Osteocyte (in vitro differentiated cells): ENCODE results near the gene XPOT. TPM values are rescaled to one million over a fixed set of nuclear protein-coding genes. Genes with fewer than 3 reads are reported as not detected.

Experiments used
- DNase-seq: peaks from one replicate; pipeline ENCODE4 v3.0.0; 2021; ENCODE audit warnings: mixed read lengths; ENCODE audit not compliant: unreplicated experiment; ENCODE audit errors: extremely low spot score
- H3K27ac Mint-ChIP-seq: one replicate; pipeline ENCODE4 v1.8.0; 2021; ENCODE audit warnings: mild to moderate bottlenecking, mixed read lengths; ENCODE audit not compliant: unreplicated experiment
- H3K27me3 Mint-ChIP-seq: one replicate; pipeline ENCODE4 v1.8.0; 2021; ENCODE audit warnings: mixed read lengths; ENCODE audit not compliant: unreplicated experiment
- H3K36me3 Mint-ChIP-seq: one replicate; pipeline ENCODE4 v1.8.0; 2021; ENCODE audit warnings: mixed read lengths; ENCODE audit not compliant: unreplicated experiment
- H3K4me1 Mint-ChIP-seq: one replicate; pipeline ENCODE4 v1.8.0; 2021; ENCODE audit warnings: mixed read lengths; ENCODE audit not compliant: unreplicated experiment
- H3K4me3 Mint-ChIP-seq: one replicate; pipeline ENCODE4 v1.8.0; 2021; ENCODE audit warnings: mild to moderate bottlenecking, moderate library complexity, mixed read lengths; ENCODE audit not compliant: unreplicated experiment
- H3K9me3 Mint-ChIP-seq: one replicate; pipeline ENCODE4 v1.8.0; 2021; ENCODE audit warnings: mixed read lengths; ENCODE audit not compliant: unreplicated experiment
- total RNA-seq: library from RNA; stranded (reverse); gene quantifications from 2 replicates; pipeline ENCODE4 v1.2.1, GENCODE V29; 2021
- TF ChIP-seq, protein P1 (sequence below): fragments of 200-600 bp; sonication (generic); IDR thresholded peaks from 2 replicates; pipeline ENCODE4 v1.5.0; 2021; ENCODE audit warnings: antibody characterized with exemption, mild to moderate bottlenecking, moderate library complexity

Gene XPOT
- total RNA-seq, 1 donor from 2014 or later, result 171 TPM

DNA sequence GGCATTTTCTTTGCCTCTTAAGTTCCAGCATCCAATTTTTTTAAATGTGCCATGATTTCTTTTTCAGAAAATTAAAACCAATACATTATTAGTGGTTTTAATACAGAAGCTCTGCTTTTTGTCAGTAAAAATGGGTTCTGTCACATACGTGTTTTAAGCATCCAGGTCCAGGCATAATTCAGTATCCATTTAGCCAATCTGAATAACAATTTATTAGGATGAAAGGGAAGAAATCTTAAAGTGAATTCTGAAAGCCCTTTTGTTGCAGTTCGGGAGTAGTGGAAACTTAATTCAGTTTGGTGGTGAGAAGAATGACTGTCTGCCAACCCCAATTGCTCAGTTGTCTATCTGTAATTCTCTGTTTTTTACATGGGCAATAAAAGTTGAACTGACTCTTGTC lies 7.2 kb downstream of the XPOT start:
- H3K36me3 Mint-ChIP-seq, result peaks cover 53% of the 10 kb centered on the region
- no peaks in the 10 kb centered on the region for H3K27me3 Mint-ChIP-seq
- H3K4me3 Mint-ChIP-seq, result no peak overlapping the region
- H3K4me1 Mint-ChIP-seq, result peaks cover 28% of the 10 kb centered on the region
- TF ChIP-seq, protein P1, sequence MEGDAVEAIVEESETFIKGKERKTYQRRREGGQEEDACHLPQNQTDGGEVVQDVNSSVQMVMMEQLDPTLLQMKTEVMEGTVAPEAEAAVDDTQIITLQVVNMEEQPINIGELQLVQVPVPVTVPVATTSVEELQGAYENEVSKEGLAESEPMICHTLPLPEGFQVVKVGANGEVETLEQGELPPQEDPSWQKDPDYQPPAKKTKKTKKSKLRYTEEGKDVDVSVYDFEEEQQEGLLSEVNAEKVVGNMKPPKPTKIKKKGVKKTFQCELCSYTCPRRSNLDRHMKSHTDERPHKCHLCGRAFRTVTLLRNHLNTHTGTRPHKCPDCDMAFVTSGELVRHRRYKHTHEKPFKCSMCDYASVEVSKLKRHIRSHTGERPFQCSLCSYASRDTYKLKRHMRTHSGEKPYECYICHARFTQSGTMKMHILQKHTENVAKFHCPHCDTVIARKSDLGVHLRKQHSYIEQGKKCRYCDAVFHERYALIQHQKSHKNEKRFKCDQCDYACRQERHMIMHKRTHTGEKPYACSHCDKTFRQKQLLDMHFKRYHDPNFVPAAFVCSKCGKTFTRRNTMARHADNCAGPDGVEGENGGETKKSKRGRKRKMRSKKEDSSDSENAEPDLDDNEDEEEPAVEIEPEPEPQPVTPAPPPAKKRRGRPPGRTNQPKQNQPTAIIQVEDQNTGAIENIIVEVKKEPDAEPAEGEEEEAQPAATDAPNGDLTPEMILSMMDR, result no peak
- no peak for DNase-seq
- H3K9me3 Mint-ChIP-seq, result no peaks in the 10 kb centered on the region
- H3K27ac Mint-ChIP-seq, result no peak overlapping the region

DNA sequence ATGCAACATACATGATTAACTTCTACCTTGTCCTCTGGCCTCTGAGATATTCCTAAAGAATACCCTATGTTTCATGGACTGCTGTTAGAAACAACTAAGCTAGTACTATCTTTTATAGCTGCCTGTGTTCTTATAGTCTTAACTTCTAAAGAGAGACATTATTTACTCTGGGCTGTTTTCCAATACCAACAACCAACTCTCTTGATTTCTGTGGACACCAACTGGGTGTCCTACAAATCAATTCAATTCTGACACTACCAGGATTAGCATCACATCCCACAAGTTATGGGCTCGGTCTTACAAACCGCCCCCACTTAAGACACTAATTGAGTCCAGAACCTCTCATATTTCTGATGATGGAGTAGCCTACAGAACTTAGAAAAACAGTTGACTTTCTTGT lies 8.3 kb downstream of the XPOT start:
- Mint-ChIP-seq H3K9me3 (no peaks in the 10 kb centered on the region), H3K27ac (no peak overlapping the region), H3K4me3 (no peak overlapping the region), H3K36me3 (peaks cover 57% of the 10 kb centered on the region), H3K4me1 (peaks cover 22% of the 10 kb centered on the region), H3K27me3 (no peaks in the 10 kb centered on the region)
- no peak for DNase-seq
- TF ChIP-seq, protein P1, result no peak

DNA sequence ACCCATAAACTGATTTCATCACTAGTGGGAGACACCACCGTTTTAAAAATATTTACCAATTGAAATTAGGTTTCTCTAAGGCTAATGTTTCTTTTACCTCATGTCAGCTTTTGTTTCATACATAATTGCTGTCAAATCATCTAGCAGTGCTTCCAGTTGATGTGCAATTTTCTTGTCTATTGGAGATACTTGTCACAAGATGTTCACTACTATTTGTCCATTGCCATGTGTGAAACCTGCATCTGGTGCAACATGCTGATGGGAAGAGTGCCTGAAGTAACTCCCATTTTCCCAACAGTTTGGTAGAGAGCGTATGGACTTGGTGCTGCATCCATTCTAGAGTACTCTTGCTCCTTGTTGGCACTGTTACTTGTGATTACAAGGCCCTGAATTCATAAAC lies 9.7 kb downstream of the XPOT start:
- Mint-ChIP-seq H3K27ac (no peak overlapping the region), H3K4me1 (peaks cover 9% of the 10 kb centered on the region), H3K27me3 (no peaks in the 10 kb centered on the region), H3K9me3 (no peaks in the 10 kb centered on the region), H3K4me3 (no peak overlapping the region), H3K36me3 (peaks cover 66% of the 10 kb centered on the region)
- no peak for DNase-seq
- TF ChIP-seq, protein P1, result no peak

DNA sequence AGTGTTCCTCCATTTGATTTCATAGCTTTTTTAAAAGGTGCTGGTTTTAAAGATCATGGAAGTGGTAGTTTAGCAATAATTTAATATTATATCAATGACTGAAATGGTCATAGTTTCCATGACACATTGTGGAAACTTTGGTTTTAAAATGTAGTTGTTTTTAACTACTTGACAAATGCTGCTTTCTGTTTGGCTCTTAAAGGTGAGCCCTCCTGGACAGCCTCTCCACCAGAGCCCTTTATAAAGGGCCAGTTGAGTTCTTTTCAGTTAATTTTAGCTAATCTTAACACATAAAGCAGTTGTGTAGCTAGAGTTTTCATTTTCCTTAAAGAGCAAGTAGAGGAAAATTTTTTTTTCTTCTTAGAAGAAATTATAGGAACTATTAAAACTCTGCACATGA lies 14.0 kb downstream of the XPOT start:
- Mint-ChIP-seq H3K36me3 (peaks cover 73% of the 10 kb centered on the region), H3K9me3 (no peaks in the 10 kb centered on the region), H3K27ac (no peak overlapping the region), H3K27me3 (no peaks in the 10 kb centered on the region), H3K4me3 (no peak overlapping the region), H3K4me1 (no peaks in the 10 kb centered on the region)
- DNase-seq, result no peak
- TF ChIP-seq, protein P1, result no peak

DNA sequence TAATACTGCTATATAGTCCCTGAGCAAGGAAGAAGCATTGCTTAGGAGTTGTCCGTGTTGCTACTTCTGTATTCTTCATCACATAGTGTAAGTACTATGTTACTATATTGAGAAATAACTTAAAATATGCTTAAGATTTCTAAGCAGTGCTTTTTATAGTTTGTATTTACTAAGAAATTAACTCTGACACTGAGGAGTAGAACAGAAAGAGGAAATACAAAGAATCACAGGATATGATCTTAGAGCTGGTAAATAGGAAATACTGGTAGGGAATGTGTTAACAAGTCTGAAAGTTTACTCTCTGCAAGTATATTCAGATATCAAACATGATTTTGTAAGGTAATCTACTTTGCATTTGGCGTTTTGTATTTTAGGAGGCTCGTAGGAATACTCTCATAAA lies 15.5 kb downstream of the XPOT start:
- H3K4me1 Mint-ChIP-seq, result no peaks in the 10 kb centered on the region
- TF ChIP-seq, protein P1, result no peak
- DNase-seq, result no peak
- peaks cover 75% of the 10 kb centered on the region for H3K36me3 Mint-ChIP-seq
- H3K27me3 Mint-ChIP-seq, result no peaks in the 10 kb centered on the region
- H3K27ac Mint-ChIP-seq, result no peak overlapping the region
- no peaks in the 10 kb centered on the region for H3K9me3 Mint-ChIP-seq
- no peak overlapping the region for H3K4me3 Mint-ChIP-seq
